ENCODE results near the gene SPTLC3.

The SPTLC3 gene

DNA sequence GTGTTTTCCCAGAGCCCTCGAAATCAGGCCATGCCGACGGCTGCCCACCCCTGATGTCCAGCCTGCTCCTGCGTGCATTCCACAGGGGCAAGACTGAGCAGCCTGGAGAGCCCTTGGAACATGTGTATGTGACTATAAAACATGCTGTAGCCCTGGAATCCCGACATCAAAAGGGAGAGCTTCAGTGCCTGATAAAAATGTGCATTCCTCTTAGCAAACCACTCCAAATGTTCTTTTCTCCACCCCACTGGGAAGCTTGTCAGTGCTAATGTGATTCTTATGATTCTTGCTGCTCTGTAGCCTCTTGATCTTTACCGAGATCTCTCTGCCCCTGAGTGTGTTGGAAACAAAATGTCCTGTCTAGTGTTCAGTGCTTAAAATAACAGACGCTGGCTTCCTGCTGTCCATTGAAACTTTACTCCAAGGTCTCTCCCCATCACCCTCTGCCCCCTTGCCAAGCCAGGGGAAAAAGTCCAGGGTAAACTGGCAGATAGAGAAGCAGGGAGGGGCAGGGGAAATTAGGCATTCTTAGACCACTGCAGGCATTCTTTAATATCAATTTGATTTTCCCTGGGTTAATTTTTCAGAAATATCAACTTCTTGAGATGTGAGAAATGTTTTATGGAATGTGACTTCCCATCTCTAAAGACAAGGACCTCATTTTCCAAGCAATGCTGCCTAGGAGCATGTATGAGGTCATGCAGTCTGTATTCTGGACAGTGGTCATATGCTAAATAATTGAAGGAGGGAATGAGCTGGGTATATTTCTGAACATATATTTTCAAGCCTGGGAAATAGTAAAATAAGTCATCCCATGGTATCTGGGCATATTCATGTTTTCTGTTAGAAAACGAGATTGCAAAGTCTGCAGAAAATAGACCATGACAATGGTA, 138.5 kb downstream of the SPTLC3 start:
- Histone ChIP-seq H3K27me3 (no peaks in the 10 kb centered on the region), H3K4me3 (ENCODE audit: low read depth in 1 of 2, low read length in 1 of 2) (no peak overlapping the region), H3K9me3 (no peaks in the 10 kb centered on the region), H3K36me3 (no peaks in the 10 kb centered on the region), H3K27ac (no peak overlapping the region), H3K4me1 (ENCODE audit: control insufficient read depth in 1 of 2, insufficient read depth in 1 of 2, low read depth in 1 of 2, low read length in 1 of 2) (no peaks in the 10 kb centered on the region)
- TF ChIP-seq, protein P1, sequence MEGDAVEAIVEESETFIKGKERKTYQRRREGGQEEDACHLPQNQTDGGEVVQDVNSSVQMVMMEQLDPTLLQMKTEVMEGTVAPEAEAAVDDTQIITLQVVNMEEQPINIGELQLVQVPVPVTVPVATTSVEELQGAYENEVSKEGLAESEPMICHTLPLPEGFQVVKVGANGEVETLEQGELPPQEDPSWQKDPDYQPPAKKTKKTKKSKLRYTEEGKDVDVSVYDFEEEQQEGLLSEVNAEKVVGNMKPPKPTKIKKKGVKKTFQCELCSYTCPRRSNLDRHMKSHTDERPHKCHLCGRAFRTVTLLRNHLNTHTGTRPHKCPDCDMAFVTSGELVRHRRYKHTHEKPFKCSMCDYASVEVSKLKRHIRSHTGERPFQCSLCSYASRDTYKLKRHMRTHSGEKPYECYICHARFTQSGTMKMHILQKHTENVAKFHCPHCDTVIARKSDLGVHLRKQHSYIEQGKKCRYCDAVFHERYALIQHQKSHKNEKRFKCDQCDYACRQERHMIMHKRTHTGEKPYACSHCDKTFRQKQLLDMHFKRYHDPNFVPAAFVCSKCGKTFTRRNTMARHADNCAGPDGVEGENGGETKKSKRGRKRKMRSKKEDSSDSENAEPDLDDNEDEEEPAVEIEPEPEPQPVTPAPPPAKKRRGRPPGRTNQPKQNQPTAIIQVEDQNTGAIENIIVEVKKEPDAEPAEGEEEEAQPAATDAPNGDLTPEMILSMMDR (IDR thresholded peaks at IDR 0.05) = no peak

DNA sequence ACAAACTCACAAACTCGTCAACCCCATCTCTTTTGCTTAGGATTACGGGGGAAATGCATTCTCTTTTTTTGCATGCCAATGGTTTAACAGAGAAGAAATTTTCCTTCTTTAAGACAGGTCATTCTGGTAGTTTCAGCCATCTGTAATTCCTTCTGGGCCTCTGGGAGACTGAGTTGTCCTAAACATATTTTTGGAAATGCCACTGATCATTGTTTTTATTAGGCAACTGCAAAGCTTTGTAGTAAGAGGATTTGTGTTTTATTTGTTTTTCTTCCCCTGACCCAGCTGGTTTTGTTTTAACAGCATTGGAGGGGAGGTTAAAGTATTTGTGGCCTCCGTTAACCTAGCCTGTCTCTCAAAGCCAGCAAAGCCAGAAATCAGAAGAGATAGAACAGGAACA, 139.2 kb downstream of the SPTLC3 start:
- H3K27ac ChIP-seq = no peak overlapping the region
- H3K9me3 ChIP-seq = no peaks in the 10 kb centered on the region
- TF ChIP-seq, protein P1 (IDR thresholded peaks at IDR 0.05) = no peak
- no peaks in the 10 kb centered on the region for H3K27me3 ChIP-seq
- no peak overlapping the region for H3K4me3 ChIP-seq (ENCODE audit: low read depth in 1 of 2, low read length in 1 of 2)
- no peaks in the 10 kb centered on the region for H3K36me3 ChIP-seq
- no peaks in the 10 kb centered on the region for H3K4me1 ChIP-seq (ENCODE audit: control insufficient read depth in 1 of 2, insufficient read depth in 1 of 2, low read depth in 1 of 2, low read length in 1 of 2)

DNA sequence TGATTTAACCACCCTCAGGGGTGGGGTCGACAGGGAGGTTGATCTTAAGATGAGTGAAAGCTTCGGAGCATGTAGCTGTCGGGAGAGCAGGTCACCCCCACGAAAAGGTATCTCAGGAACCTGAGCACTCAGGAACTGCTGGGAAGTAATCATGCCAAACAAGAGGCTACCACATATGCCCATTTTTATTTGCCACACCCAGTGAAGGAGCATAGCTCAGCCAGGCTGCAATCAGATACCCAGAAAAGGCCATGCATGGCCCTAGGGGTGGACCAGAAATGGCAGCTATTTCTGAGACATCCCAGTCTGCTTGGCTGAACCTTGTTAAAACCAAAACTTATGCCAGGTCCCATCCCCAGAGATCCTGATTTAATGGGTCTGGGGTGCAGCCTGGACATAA, 139.6 kb downstream of the SPTLC3 start:
- TF ChIP-seq, protein P1 (IDR thresholded peaks at IDR 0.05) = no peak
- Histone ChIP-seq H3K27me3 (no peaks in the 10 kb centered on the region), H3K36me3 (no peaks in the 10 kb centered on the region), H3K4me3 (ENCODE audit: low read depth in 1 of 2, low read length in 1 of 2) (no peak overlapping the region), H3K4me1 (ENCODE audit: control insufficient read depth in 1 of 2, insufficient read depth in 1 of 2, low read depth in 1 of 2, low read length in 1 of 2) (no peaks in the 10 kb centered on the region), H3K9me3 (no peaks in the 10 kb centered on the region), H3K27ac (no peak overlapping the region)

DNA sequence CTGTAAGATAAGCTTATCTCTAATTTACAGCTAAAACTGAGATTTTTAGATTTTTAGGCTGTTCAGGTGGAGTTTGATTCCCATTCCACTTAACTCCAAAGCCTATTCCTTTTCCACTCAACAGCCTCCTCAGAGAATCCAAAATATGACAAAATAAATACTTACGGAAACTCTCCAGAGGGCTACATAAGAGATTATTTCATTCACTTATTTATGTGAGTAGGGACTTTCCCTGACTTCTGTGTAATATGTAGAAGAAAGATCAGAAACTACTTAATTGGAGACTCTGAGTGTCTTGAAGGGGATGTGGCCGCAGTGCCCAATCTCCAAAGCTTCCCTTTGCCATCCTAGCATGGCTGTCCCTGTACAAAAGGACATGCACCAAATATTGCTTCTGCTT, 140.2 kb downstream of the SPTLC3 start:
- no peaks in the 10 kb centered on the region for H3K9me3 ChIP-seq
- no peak overlapping the region for H3K4me3 ChIP-seq (ENCODE audit: low read depth in 1 of 2, low read length in 1 of 2)
- H3K27me3 ChIP-seq = no peaks in the 10 kb centered on the region
- TF ChIP-seq, protein P1 (IDR thresholded peaks at IDR 0.05) = no peak
- no peak overlapping the region for H3K27ac ChIP-seq
- H3K4me1 ChIP-seq (ENCODE audit: control insufficient read depth in 1 of 2, insufficient read depth in 1 of 2, low read depth in 1 of 2, low read length in 1 of 2) = no peaks in the 10 kb centered on the region
- no peaks in the 10 kb centered on the region for H3K36me3 ChIP-seq

DNA sequence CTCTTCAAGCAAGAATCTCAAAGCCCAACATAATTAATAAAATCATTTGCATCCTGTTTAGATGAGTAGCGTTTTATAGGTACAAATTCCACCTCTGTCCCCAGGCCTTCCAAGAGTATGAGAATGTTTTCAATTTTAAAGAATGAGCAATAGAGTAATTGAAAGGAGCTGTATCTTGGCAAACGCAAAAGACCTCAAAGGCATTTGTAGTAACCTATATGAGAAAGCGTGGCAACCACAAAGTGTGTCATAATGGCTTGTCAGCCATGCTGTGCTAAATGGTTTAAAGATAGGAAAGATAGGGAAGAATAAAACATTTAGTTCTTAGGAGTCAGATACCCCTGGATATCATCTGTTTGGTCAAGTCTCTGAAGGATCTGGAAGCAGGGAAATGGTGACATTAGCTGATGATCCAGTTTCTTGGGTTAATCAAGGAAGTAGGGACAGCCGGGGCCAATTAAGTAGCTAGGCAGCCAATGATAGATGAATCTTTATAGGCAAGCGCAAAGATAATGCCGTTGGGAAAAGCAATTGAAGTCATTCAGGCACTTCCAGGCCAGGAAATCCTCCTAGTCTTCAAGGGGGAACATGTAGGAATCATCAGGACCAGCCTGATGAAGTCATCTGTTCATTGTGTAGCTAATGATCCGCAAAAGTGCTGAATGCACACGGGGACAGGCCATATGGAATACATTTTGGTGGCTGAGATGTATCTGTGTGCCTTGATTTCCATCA, 140.8 kb downstream of the SPTLC3 start:
- Histone ChIP-seq H3K4me1 (ENCODE audit: control insufficient read depth in 1 of 2, insufficient read depth in 1 of 2, low read depth in 1 of 2, low read length in 1 of 2) (no peaks in the 10 kb centered on the region), H3K27ac (no peak overlapping the region), H3K9me3 (no peaks in the 10 kb centered on the region), H3K27me3 (no peaks in the 10 kb centered on the region), H3K4me3 (ENCODE audit: low read depth in 1 of 2, low read length in 1 of 2) (no peak overlapping the region), H3K36me3 (no peaks in the 10 kb centered on the region)
- TF ChIP-seq, protein P1 (IDR thresholded peaks at IDR 0.05) = no peak

Measured in neutrophil (primary cell).